ENCODE results near the gene ADAM30. TPM values are rescaled to one million over a fixed set of nuclear protein-coding genes. Genes with fewer than 3 reads are reported as not detected.

ADAM30 gene
- total and polyA plus RNA-seq, 3 experiments from 2014 or later = not detected

DNA sequence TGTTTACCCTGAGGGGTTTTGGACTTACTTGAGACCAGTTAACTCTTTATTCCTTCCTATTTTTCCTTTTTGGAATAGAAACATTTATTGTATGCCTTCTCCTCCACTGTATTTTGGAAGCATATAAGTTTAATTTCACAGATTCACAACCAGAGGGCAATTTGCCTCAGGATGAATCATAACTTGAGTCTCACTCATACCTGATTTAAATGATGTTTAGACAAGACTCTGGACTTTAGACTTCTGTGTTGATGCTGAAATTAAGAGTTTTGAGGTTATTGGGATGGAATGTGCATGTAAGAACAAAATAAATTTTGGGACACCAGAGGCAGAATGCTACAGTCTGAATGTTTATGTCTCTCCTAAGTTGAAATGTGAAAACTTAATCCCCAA, 7.1 kb upstream of the ADAM30 start:
- Histone ChIP-seq H3K36me3 (ENCODE audit: insufficient read depth, low read length) (no peaks in the 10 kb centered on the region), H3K4me1 (ENCODE audit: insufficient read depth, low read length) (no peaks in the 10 kb centered on the region), H3K27ac (ENCODE audit: low read depth, low read length) (no peak overlapping the region), H3K27me3 (ENCODE audit: insufficient read depth, low read length, poor library complexity, severe bottlenecking) (no peaks in the 10 kb centered on the region), H3K9me3 (ENCODE audit: low read length) (no peaks in the 10 kb centered on the region), H3K4me3 (ENCODE audit: low read length) (no peak overlapping the region)
- ChIA-PET CTCF (no interaction called here), POLR2A (no interaction called here)
- Mint-ChIP-seq H3K4me1 (no peaks in the 10 kb centered on the region), H3K36me3 (peaks cover 0 to 12% (median 2%) of the 10 kb centered on the region in 3 donors), H3K4me3 (no peak overlapping the region), H3K9me3 (peaks cover 0 to 19% (median 17%) of the 10 kb centered on the region in 5 donors), H3K27me3 (peaks cover 12 to 20% of the 10 kb centered on the region in 2 donors), H3K27ac (peak overlapping the region in 1 of 8 donors; percentile 47)
- DNase-seq = no peak

DNA sequence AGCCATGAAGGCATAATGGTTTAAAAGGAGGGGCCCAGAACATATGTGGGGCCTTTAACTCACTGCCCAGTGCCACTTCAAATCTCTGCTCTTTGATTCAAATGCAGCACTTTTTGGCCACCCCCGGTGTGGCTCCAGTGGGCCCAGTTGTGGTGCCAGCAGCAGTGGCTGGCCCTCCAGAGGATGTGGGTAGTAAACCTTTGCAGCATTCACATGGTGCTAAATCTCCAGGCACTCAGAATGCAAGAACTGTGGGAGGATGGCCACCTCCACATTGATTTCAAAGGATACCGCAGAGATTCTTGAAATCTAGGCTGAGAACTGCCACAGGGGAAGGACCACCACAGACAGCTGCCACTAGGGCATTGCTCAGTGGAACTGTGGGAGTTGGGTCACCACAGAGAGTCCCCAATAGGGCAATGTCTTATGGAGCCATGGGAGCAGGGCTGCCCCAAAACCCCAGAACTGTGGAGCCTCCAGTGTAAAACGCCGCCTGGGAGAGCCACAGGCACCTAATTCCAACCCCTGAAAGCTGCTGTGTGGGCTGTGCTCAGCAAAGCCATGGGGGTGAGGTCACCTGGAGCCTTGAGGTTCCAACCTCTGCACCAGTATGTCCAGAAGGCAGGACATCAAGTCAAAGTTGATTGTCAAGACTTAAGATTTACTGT, 6.6 kb upstream of the ADAM30 start:
- H3K27me3 ChIP-seq (ENCODE audit: insufficient read depth, low read length, poor library complexity, severe bottlenecking) = no peaks in the 10 kb centered on the region
- no peak for DNase-seq
- CTCF ChIA-PET = no interaction called here
- Mint-ChIP-seq H3K4me3 (no peak overlapping the region), H3K36me3 (peaks cover 0 to 12% (median 2%) of the 10 kb centered on the region in 3 donors), H3K27me3 (peaks cover 10 to 20% of the 10 kb centered on the region in 2 donors), H3K9me3 (peaks cover 0 to 17% (median 17%) of the 10 kb centered on the region in 5 donors), H3K4me1 (no peaks in the 10 kb centered on the region), H3K27ac (no peak overlapping the region)
- no peak overlapping the region for H3K4me3 ChIP-seq (ENCODE audit: low read length)
- H3K9me3 ChIP-seq (ENCODE audit: low read length) = no peaks in the 10 kb centered on the region
- POLR2A ChIA-PET = no interaction called here
- no peaks in the 10 kb centered on the region for H3K4me1 ChIP-seq (ENCODE audit: insufficient read depth, low read length)
- H3K27ac ChIP-seq (ENCODE audit: low read depth, low read length) = no peak overlapping the region
- no peaks in the 10 kb centered on the region for H3K36me3 ChIP-seq (ENCODE audit: insufficient read depth, low read length)

DNA sequence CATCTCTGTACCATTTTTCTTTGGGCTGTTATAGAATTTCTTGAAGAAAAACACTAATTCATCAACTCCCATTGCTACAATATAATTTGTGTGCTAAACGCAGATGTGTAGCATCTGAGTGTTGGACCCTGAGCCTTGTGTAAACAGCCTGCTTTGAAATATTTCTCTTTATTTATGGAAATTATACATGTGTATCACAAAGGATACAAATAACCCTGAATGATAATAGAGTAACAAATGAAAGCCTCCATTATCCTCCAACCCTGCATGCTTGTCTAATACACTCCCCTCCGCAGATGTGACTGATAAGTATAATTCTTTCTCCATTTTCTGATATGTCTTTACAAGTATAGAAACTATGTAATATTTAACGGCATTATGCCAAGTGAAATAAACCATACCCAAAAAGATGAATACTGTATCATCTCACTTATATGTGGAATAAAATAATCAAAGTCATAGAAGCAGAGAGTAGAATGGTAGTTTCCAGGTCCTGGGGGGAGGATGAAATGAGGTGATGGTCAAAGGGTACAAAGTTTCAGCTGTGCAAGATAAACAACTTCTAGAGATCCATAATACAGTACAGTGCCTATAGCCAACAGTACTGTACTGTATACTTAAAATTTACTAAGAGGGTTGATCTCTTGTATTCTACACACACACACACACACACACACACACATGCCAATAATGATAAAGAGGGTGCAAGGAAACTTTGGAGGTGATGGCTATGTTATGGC, 2.8 kb upstream of the ADAM30 start:
- no peaks in the 10 kb centered on the region for H3K4me1 Mint-ChIP-seq
- no peak overlapping the region for H3K27ac Mint-ChIP-seq
- H3K4me3 ChIP-seq (ENCODE audit: low read length) = no peak overlapping the region
- no peak overlapping the region for H3K4me3 Mint-ChIP-seq
- no peaks in the 10 kb centered on the region for H3K9me3 ChIP-seq (ENCODE audit: low read length)
- peaks cover 0 to 4% (median 0%) of the 10 kb centered on the region in 5 donors for H3K9me3 Mint-ChIP-seq
- no peaks in the 10 kb centered on the region for H3K36me3 ChIP-seq (ENCODE audit: insufficient read depth, low read length)
- H3K4me1 ChIP-seq (ENCODE audit: insufficient read depth, low read length) = no peaks in the 10 kb centered on the region
- no peak overlapping the region for H3K27ac ChIP-seq (ENCODE audit: low read depth, low read length)
- no peak for DNase-seq
- peaks cover 0 to 2% (median 0%) of the 10 kb centered on the region in 3 donors for H3K36me3 Mint-ChIP-seq
- CTCF ChIA-PET = no interaction called here
- H3K27me3 ChIP-seq (ENCODE audit: insufficient read depth, low read length, poor library complexity, severe bottlenecking) = no peaks in the 10 kb centered on the region
- H3K27me3 Mint-ChIP-seq = peaks cover 3 to 18% of the 10 kb centered on the region in 2 donors
- POLR2A ChIA-PET = no interaction called here

DNA sequence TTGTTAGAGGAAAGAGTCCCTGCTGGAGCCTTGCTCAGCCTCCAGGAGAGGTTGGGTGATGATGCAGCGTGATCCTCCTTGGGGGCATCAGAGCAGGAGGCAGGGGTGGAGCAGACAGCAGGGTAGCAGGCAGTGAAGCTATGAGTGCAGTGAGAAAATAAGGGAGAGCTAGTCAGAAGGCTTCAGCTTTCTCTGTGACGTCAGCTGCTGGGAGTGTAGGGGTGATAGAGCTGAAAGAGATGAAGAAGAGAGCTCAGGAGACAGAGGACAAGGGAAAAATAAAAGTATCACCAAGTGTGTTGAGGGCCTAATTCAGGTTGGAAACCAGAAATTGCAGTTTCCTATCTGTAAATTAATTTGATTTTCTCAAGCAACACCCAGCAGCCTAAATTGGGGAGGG, 2.2 kb upstream of the ADAM30 start:
- no peak overlapping the region for H3K27ac ChIP-seq (ENCODE audit: low read depth, low read length)
- no peaks in the 10 kb centered on the region for H3K9me3 Mint-ChIP-seq
- DNase-seq = no peak
- H3K27ac Mint-ChIP-seq = no peak overlapping the region
- H3K27me3 Mint-ChIP-seq = peaks cover 3 to 18% of the 10 kb centered on the region in 2 donors
- no peak overlapping the region for H3K4me3 Mint-ChIP-seq
- no peaks in the 10 kb centered on the region for H3K36me3 Mint-ChIP-seq
- H3K4me1 ChIP-seq (ENCODE audit: insufficient read depth, low read length) = no peaks in the 10 kb centered on the region
- H3K9me3 ChIP-seq (ENCODE audit: low read length) = no peaks in the 10 kb centered on the region
- ChIA-PET CTCF (no interaction called here), POLR2A (no interaction called here)
- H3K4me1 Mint-ChIP-seq = peaks cover 0 to 6% (median 5%) of the 10 kb centered on the region in 3 donors
- no peaks in the 10 kb centered on the region for H3K36me3 ChIP-seq (ENCODE audit: insufficient read depth, low read length)
- H3K4me3 ChIP-seq (ENCODE audit: low read length) = no peak overlapping the region
- no peaks in the 10 kb centered on the region for H3K27me3 ChIP-seq (ENCODE audit: insufficient read depth, low read length, poor library complexity, severe bottlenecking)

DNA sequence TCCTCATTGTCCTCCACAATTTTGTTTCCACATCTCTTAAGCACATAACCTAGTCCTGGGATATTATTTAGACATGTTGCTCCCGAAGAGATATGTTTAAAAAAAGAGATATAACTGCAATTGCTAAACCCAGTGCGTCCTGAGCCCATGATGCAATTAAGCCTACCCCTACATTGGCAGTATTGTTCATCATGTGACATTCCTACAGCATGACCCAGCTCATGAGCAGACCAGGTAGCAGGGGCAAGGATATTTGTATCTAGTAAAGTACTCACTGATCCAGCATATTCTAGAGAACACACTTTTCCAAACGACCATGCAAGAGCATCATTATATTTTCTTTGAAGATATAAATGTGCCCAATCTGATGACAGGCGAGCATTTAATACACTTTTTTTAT, 1.2 kb downstream of the ADAM30 start:
- DNase-seq = no peak
- H3K9me3 Mint-ChIP-seq = no peaks in the 10 kb centered on the region
- Histone ChIP-seq H3K4me3 (ENCODE audit: low read length) (no peak overlapping the region), H3K4me1 (ENCODE audit: insufficient read depth, low read length) (no peaks in the 10 kb centered on the region), H3K36me3 (ENCODE audit: insufficient read depth, low read length) (no peaks in the 10 kb centered on the region), H3K27me3 (ENCODE audit: insufficient read depth, low read length, poor library complexity, severe bottlenecking) (no peaks in the 10 kb centered on the region), H3K9me3 (ENCODE audit: low read length) (no peaks in the 10 kb centered on the region), H3K27ac (ENCODE audit: low read depth, low read length) (no peak overlapping the region)
- H3K27me3 Mint-ChIP-seq = peaks cover 3 to 23% of the 10 kb centered on the region in 2 donors
- ChIA-PET POLR2A (no interaction called here), CTCF (no interaction called here)
- H3K27ac Mint-ChIP-seq = no peak overlapping the region
- H3K4me3 Mint-ChIP-seq = no peak overlapping the region
- H3K4me1 Mint-ChIP-seq = peaks cover 0 to 12% (median 11%) of the 10 kb centered on the region in 3 donors
- no peaks in the 10 kb centered on the region for H3K36me3 Mint-ChIP-seq

DNA sequence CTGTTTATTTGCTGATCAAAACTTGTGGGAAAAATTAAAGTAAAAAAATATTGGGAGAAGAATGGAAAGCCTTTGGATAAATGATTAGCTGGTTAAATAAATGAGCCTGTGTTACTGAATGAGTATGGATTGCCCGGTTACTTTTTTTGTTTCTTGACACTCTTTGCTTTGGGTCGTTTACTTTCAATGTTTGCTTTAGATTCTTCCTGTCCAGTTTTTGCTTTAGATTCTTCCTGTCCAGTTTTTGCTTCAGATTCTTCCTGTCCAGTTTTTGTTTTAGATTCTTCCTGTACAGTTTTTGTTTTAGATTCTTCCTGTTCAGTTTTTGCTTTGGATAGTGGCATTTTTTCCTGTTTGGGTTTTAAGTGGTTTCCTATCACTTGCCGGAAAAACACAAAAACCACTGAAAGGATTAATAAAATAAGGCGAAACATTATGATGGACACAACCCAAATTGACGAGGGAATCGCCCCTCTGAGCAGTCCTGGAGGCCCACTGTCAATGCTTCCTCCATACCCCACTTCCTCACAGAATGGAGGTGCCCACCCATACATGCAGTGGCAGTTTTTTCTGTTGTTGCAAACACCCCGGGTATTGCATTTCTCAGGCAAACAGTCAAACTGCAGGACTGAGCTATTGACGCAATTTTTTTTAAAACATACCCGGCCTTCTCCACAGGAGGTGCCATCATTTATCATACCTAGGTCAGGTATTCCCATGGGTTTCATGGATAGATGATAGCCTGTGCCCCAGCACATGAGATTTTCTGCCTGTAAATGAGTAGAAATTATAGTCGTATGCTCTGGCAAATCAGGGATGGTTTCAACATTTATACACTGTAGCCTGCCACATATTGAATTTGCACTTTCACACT, 2.3 kb downstream of the ADAM30 start:
- Mint-ChIP-seq H3K36me3 (peaks cover 0 to 5% (median 0%) of the 10 kb centered on the region in 3 donors), H3K27me3 (peaks cover 3 to 28% of the 10 kb centered on the region in 2 donors), H3K4me1 (peaks cover 0 to 12% (median 11%) of the 10 kb centered on the region in 3 donors), H3K9me3 (peaks cover 0 to 1% (median under 1%) of the 10 kb centered on the region in 5 donors), H3K4me3 (no peak overlapping the region), H3K27ac (no peak overlapping the region)
- Histone ChIP-seq H3K36me3 (ENCODE audit: insufficient read depth, low read length) (no peaks in the 10 kb centered on the region), H3K27me3 (ENCODE audit: insufficient read depth, low read length, poor library complexity, severe bottlenecking) (no peaks in the 10 kb centered on the region), H3K27ac (ENCODE audit: low read depth, low read length) (no peak overlapping the region), H3K4me3 (ENCODE audit: low read length) (no peak overlapping the region), H3K9me3 (ENCODE audit: low read length) (no peaks in the 10 kb centered on the region), H3K4me1 (ENCODE audit: insufficient read depth, low read length) (no peaks in the 10 kb centered on the region)
- DNase-seq = no peak
- ChIA-PET CTCF (no interaction called here), POLR2A (no interaction called here)

DNA sequence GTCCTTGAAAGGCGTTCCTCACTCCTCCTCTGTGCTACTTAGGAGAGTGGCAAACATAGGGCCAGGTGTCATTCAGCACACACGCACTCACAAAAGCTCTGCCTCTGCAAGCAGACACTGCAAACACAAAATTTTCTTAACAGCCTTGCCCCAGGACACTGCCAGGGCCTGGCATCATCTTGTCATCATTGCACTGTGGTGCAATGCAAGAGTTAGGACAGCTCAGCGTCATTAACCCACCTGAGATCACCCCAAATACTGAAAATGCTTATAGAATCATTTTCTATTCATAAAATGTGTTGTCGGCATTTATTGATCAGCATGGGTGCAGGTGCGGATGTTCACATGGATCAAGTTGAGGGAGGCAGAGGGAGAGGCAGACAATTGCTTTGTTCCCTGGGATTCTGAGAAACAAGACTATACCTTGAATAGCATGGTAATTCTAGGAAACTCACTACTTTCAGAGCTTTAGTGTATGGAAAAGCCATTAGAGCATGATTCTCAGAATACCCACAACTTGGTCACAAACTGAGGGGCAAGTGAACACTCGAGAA, 3.0 kb downstream of the ADAM30 start:
- Mint-ChIP-seq H3K4me3 (no peak overlapping the region), H3K9me3 (peaks cover 2 to 9% (median 8%) of the 10 kb centered on the region in 5 donors), H3K27ac (no peak overlapping the region), H3K4me1 (peaks cover 0 to 12% (median 11%) of the 10 kb centered on the region in 3 donors), H3K36me3 (peaks cover 0 to 11% (median 0%) of the 10 kb centered on the region in 3 donors), H3K27me3 (peaks cover 6 to 35% of the 10 kb centered on the region in 2 donors)
- H3K36me3 ChIP-seq (ENCODE audit: insufficient read depth, low read length) = no peaks in the 10 kb centered on the region
- ChIA-PET CTCF (no interaction called here), POLR2A (no interaction called here)
- H3K27me3 ChIP-seq (ENCODE audit: insufficient read depth, low read length, poor library complexity, severe bottlenecking) = no peaks in the 10 kb centered on the region
- DNase-seq = no peak
- H3K4me3 ChIP-seq (ENCODE audit: low read length) = no peak overlapping the region
- H3K27ac ChIP-seq (ENCODE audit: low read depth, low read length) = no peak overlapping the region
- no peaks in the 10 kb centered on the region for H3K9me3 ChIP-seq (ENCODE audit: low read length)
- no peaks in the 10 kb centered on the region for H3K4me1 ChIP-seq (ENCODE audit: insufficient read depth, low read length)

All from CD8-positive, alpha-beta memory T cell (primary cell).